NCI-H2081 (cell line): Measurements from ENCODE around the gene IGLL5.

Source experiments
- DNase-seq, 2 experiments: peaks; one replicate each; lab custom pipeline; 2025; lab: John Stamatoyannopoulos, UW

IGLL5 gene

DNA sequence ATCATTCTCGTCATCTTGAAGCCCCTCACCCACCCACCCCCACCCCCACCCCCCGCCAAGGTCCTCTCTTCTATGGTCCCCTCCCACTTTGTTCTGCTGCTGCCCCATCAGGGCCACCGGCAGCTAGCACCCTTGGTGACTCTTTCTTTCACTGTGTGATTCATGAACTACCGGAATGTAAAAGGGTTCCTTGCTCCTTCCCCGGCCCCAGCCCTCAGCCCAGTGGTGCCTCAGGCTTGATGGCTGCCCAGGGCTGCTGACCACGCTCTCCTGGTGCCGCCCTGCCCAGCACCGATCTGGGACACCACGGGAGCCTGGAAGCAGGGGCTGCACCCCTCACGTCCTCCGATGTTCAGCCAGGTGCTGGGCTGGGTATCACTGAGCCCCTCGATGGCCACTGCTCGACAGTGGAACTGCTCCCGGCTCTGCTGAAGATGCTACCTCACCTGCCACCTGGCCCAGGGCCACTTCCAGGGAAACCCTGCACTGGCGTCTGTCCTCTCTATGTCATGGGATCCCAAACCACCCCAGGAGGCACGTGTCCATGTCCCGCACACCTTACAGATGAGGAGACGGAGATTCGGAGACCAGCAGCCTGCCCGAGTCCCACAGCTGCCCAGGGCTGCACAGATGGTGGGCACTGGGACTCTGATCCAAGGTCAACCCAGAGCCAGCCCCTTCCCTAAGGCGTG lies 39.7 kb downstream of the IGLL5 start:
- DNase-seq: no peak

DNA sequence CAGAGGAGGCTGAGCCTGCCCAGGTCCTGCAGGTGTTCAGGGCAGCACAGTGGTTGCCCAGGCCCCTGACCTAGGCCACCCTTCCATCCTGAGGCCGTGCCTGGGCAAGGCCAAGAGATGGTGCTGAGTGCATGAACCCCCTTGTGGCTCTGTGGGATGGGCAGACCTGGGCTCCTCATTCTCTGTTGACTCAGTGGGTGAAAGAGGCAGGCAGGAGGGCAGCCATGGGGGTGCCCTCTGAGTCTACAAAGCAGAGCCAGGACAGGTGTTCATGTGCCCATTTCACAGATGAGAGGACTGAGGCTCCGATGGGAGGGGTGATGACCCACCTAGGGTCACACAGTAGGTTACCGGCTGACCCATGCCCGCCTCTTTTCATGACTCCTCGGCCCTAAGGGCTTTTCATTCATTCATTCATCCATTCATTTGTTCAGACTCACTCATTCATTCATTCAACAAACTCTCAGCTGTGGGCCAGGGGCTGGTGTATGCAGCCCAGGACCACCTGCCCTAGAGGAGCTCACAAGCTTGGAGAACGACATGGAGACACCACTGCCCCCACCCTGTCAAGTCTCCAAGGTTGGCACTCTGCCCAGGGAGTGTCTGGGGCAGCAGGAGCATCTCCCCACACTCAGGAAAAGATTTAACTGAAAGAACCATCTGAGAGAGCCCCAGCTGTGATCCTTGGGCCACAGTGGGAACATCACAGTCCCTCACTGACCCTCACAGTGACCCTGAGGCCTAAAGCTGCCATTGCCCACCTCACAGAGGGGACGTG lies 40.5 kb downstream of the IGLL5 start:
- no peak for DNase-seq

DNA sequence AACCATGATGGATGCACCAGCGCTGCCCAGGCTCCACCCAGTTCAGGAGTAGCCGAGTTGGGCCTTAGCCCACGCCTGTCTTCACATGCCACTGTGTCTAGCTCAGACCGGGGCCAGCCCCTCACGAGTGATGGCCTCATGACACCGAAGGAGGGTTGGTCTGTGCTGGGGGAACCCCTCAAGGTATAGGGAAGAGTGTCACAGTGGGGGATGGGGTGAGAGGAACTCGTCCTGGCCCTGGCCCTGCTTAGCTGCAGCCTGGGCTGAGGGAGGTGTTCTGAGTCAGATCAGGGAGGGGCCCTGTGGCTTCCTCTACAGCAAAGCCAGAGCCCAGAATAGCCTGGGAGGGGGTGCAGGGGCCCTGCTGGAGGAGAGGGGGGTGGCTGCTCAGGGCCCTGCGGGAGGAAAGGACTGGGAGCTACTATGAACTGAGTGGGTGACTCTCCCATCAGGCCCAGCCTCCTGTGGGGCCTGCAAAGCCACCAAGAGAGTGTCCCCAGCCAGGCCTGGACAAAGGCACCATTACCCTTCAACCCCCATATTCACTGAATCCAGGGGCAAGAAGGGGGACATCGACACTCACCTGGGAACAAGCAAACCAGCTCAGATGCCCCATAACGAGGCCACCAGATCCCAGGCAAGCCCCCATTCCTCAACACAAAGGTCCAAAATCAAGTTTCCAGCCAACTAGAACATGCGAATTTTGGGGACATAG lies 41.2 kb downstream of the IGLL5 start:
- no peak for DNase-seq

DNA sequence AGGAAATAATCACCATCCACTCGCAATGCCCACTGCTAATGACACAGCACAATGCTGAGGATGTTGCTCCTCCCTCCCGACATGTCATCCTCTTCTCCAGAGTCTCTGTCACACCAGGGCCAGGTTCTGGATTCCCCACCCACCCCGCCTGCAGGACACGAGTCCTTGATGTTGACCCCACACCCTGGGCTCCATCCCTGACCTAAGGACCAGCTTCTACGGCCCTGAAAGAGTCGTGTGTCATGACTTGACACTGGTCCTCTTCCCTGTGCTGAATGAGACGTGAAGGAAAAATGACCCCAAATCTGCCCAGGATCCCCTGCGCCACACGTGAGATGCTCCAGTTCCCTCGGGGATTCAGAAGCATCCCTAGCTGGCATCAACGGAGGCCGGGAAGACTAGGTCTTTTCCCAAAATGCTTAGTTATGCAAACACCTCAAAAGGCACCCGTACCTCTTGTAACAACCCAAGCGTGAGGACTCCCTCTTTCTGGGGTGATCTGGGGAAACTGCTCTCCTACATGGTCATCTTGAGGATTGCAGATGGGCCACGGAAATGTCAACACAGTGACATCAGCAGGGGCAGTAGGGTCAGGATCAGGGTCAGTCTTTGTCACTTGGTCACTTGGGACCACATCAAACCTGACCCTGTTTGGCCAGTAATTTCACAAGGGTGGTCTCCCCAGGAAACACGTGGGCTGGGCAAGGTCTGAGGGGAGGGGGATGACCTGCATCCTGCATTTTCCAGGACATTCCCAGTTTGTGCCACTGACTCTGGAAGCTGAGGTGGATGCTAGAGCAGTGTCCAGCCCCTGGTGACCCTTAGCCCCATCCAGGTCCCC lies 42.0 kb downstream of the IGLL5 start:
- DNase-seq: no peak

DNA sequence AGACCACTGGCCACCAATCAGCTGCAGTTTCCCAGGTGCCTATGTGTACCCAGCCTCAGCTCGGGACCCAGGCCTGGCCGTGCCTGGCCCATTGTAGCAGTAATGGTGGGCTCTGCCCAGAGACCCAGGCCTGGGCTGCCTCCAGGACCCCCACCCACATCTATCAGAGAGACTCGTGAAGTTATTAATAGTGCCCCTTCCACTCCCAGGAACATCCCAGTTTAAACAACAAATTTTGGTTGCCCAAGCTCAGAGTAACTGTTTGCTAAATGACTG lies 42.5 kb downstream of the IGLL5 start:
- no peak for DNase-seq

- no peak for DNase-seq
Observed at GRCh38 chr22:22930571-22931556, 43.2 kb downstream of the IGLL5 start.

- DNase-seq: no peak
Observed at GRCh38 chr22:22931557-22932270, 44.1 kb downstream of the IGLL5 start.

DNA sequence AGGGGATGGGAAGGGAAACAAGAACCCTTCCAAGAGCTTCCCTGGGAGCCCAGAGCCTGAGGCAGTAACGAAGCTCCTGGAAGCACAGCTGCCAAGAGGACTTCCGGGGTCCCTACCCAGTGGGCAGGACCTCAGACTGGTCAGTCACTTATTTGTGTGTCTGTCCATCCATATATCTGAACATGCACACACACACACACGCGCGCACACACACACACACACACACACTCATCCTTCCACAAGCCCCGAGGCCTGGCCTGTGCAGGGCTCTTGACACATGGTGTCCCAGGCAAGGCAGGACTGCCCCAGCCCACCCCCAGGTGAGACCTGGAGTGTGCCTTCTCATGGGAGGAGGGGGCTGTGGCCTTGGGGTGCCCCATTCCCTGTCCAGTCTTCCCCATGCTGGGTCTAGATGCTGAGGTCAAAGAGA lies 44.9 kb downstream of the IGLL5 start:
- no peak for DNase-seq

DNA sequence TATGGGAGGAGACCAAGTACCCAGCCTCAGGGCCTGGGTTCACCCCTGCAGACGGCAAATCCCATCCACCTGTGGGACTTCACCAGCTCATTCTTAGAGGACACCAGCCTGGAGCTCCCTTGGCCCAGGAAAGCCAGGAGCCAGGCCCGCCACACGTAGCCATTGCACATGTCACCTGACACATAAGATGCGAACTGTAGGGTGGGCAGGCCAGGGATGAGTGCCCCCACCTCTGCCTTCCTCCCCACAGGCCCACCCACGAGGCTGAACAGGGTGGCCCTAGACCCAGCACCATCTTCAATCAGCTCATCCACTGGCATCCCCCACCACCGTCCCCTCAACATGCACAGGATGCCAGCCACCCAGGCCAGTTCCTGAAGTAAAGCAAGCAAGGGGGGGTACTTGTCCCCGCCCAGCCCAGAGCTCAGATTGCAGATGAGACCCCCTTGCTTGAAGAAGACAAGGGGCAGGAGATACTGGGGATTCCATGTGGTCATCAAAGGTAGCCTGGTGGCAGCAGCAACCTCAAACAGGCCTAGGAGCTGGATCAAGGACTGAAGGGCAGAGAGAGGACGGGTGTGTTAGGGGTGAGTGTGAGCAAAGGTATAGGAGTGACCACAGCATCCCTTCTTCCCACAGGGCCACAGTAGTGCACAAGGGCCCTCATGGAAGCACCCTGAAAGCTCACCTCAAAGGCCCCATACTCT lies 45.6 kb downstream of the IGLL5 start:
- DNase-seq: no peak

- DNase-seq: no peak
Observed at GRCh38 chr22:22933807-22934542, 46.4 kb downstream of the IGLL5 start.

- DNase-seq: no peak
Observed at GRCh38 chr22:22934543-22935055, 47.0 kb downstream of the IGLL5 start.

GRCh38 chr22:22935056-22935545 lies 47.5 kb downstream of the IGLL5 start:
- DNase-seq: no peak

DNA sequence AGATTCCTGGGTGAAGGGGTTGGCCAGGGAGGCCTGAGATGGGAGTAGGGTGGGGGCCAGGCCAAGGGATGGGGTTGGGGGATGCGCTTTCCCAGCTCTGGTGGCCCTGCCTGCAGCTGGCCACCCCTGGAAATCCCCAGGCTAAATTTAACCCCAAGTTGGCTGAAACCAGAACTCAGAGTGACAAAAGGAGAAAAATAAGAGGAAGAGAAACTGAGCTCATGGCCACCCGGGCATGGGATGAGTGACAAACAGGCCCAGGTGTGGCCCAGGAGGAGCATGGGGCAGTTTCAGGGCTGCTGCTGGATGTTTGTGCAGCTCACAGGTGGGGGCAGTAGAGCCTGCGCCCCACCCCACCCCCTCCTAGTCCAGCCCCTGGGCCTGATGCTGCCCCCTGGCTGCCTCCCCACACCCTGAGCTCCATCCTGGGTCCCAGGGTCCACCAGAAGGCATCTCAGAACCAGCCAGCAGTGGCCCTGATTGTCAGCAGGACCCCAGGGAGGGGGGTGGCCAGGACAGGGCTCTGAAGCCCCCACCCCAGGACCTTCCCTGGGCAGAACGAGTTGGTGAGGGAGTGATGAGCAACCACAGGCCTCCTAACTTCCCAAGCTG lies 48.0 kb downstream of the IGLL5 start:
- DNase-seq: no peak

DNA sequence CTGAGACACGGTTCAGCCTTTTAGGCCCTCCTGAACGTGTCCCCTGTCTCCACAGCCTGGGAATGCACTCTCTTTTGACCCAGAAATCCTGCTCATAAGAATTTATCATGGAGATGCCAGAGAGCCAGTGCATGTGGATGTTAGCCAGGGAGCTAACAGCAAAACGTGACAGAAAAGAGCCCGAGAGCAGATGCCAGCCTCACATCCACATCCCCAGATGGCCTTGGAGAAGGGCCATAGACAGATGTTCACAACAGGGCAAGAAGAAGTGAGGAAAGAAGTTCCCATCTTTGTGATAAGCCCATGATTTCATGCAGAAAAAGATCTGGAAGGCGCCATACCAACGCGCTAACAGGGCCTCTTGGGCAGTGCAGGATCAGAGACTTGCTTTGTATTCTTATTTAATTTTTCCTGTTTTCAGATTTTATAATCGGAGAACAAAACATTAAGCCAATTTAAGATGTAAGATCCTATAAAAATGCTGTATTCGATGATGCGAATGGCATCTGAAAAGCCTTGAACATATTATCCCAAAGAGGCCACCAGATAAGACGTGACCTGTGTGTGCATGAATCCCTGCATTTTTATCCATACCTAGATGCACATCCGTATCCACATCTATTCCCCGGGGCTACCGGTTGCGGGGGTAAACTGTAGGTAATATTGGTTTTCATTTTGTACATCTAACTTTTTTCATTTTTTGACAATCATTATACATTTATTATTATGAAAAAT lies 48.7 kb downstream of the IGLL5 start:
- no peak for DNase-seq

DNA sequence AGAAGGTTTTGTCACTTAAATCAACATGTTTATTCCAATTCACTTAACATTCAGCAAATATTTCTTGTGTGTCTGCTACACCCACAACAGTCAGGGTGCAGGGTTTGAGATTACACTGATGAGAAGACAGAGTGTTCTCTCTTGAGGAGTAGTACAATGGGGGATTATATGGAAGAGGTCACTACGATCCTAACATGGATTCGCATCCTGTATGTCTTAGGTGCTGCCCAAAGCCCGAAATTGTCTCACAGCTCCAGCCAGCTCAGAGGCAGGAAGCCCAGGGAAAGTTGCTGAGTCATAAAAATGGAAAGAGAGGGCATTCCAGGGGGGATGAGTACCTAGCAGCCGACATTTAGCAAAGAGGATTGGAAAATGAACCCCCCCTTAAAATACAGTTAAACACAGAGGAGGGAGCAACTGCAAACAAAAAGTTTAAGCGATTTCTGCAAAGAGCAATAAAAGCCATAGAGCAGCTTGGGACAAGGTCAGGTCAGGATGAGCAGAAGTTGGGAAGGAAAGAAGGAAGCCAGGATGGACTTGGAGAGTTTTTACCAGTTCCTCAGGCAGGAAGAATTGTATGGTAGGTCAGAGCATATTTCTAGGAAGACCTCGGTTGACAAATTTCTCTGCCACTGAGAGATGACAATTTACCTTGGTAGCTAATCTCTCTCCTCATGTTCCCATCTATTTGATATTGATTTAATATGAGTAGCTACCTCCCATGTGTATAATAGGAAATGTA lies 49.5 kb downstream of the IGLL5 start:
- DNase-seq: no peak

- DNase-seq: no peak
Observed at GRCh38 chr22:22937894-22938480, 50.4 kb downstream of the IGLL5 start.
